SK-N-SH treated with all-trans-retinoic acid at 6 μM for 48 hours (cell line): Measurements from ENCODE around the gene SPATA20.

Experiments
- CREB5 ChIP-seq: fragments of 250-450 bp; sonication (Bioruptor Pico); IDR thresholded peaks from 2 replicates; pipeline ENCODE4 v1.5.1; 2020; ENCODE audit warnings: low read depth, mild to moderate bottlenecking, moderate library complexity
- ESRRG ChIP-seq: fragments of 250-450 bp; sonication (Bioruptor Pico); IDR thresholded peaks from 2 replicates; pipeline ENCODE4 v1.6.1; 2021; ENCODE audit warnings: mild to moderate bottlenecking
- GLIS3 ChIP-seq: fragments of 250-450 bp; sonication (Bioruptor Pico); IDR thresholded peaks from 2 replicates; pipeline ENCODE4 v1.5.0; 2020; ENCODE audit warnings: mild to moderate bottlenecking, moderate library complexity
- PATZ1 ChIP-seq: fragments of 250-450 bp; sonication (Bioruptor Pico); IDR thresholded peaks from 2 replicates; pipeline ENCODE4 v1.8.0; 2020; ENCODE audit warnings: mild to moderate bottlenecking, moderate library complexity, borderline replicate concordance
- RARB ChIP-seq: fragments of 250-450 bp; sonication (Bioruptor Pico); IDR thresholded peaks from 2 replicates; pipeline ENCODE4 v1.8.0; 2021; ENCODE audit warnings: mild to moderate bottlenecking, moderate library complexity
- SNAI2 ChIP-seq: fragments of 250-450 bp; sonication (Bioruptor Pico); IDR thresholded peaks from 2 replicates; pipeline ENCODE4 v1.5.0; 2020; ENCODE audit warnings: mild to moderate bottlenecking, moderate library complexity
- ZC3H10 ChIP-seq: fragments of 250-450 bp; sonication (Bioruptor Pico); IDR thresholded peaks from 2 replicates; pipeline ENCODE4 v1.5.1; 2021; ENCODE audit warnings: mild to moderate bottlenecking, moderate library complexity
- ZFP3 ChIP-seq: fragments of 250-450 bp; sonication (Bioruptor Pico); IDR thresholded peaks from 2 replicates; pipeline ENCODE4 v1.5.0; 2020; ENCODE audit warnings: mild to moderate bottlenecking, moderate library complexity
- ZFP30 ChIP-seq: fragments of 450-650 bp; formaldehyde crosslinking; IDR thresholded peaks from 2 replicates; pipeline ENCODE4 v1.5.0; 2022; ENCODE audit warnings: mild to moderate bottlenecking, moderate library complexity

GRCh38 chr17:50602836-50603235 is 55.9 kb downstream of the SPATA20 start:
- TF ChIP-seq ESRRG (CRISPR knock-in tag) = no peak
- TF ChIP-seq SNAI2 (CRISPR knock-in tag) = no peak
- TF ChIP-seq PATZ1 (CRISPR knock-in tag) = no peak
- TF ChIP-seq ZFP30 (CRISPR knock-in tag) = no peak
- TF ChIP-seq RARB (CRISPR knock-in tag) = no peak
- no peak for TF ChIP-seq GLIS3
- TF ChIP-seq CREB5 (CRISPR knock-in tag) = no peak
- TF ChIP-seq ZFP3 (CRISPR knock-in tag) = no peak
- TF ChIP-seq ZC3H10 (CRISPR knock-in tag) = no peak
